Right cardiac atrium (tissue), 5 donors: ENCODE results near the gene GALNT14. TPM values are rescaled to one million over a fixed set of nuclear protein-coding genes. Genes with fewer than 3 reads are reported as not detected.
"Not testable (repeated sequence)": the region's sequence is repeated elsewhere in the genome, so short reads cannot be mapped to it uniquely, and the experiment has no call there.

Experiments used
- ATAC-seq, 2 donors: fragments of 200-7000 bp; cut with Tn5 transposase; one replicate each; pipeline versions ENCODE4 v1.8.0 to v1.9.1; 2020; ENCODE audit warnings: moderate library complexity in 2 of 2, mild to moderate bottlenecking in 1 of 2
- DNase-seq, 3 donors: peaks; one replicate each; pipeline ENCODE4 v3.0.0-alpha.2; 2020
- H3K27ac ChIP-seq: one replicate; pipeline ENCODE4 v1.5.1; 2013; ENCODE audit warnings: mild to moderate bottlenecking, low read length, control low read depth, moderate library complexity
- H3K27me3 ChIP-seq: one replicate; pipeline ENCODE4 v1.6.1; 2013; ENCODE audit not compliant: control insufficient read depth, insufficient read depth
- H3K4me1 ChIP-seq: one replicate; pipeline ENCODE4 v1.6.1; 2013; ENCODE audit warnings: low read length; ENCODE audit not compliant: control insufficient read depth, insufficient read depth
- H3K4me3 ChIP-seq: one replicate; pipeline ENCODE4 v1.5.1; 2013; ENCODE audit warnings: low read length, control low read depth
- H3K9me3 ChIP-seq: one replicate; pipeline ENCODE4 v1.6.1; 2013; ENCODE audit warnings: low read length; ENCODE audit not compliant: control insufficient read depth
- WGBS: extraction: QIAGEN DNeasy Blood & Tissue Kit; methylation state at CpG from one replicate; pipeline ENCODE4 v1.1.7; 2013; 5-methylcytosine and 5-hydroxymethylcytosine counted together
- intact Hi-C, 4 donors: fragments of 100-400 bp; cut with DNase I; formaldehyde crosslinking; loops; one replicate each; pipeline versions ENCODE4 v1.11.0 to v1.14.0; 2022 to 2023
- long read RNA-seq, 4 donors: library from polyadenylated mRNA; unstranded; transcript quantifications; one replicate each; pipeline ENCODE4 v2.0.0, GENCODE V29; 2020 to 2021
- polyA plus RNA-seq: library from polyadenylated mRNA; stranded (reverse); fragments of 200-250 nt; gene quantifications from one replicate; pipeline ENCODE4 v1.2.3, GENCODE V29; 2013
- total RNA-seq, 4 donors: library from RNA; stranded (reverse); fragmentation: NEBNext Ultra II Directional; extraction: Animal tissue kit (Norgen Biotek cat#: 25700); gene quantifications; one replicate each; pipeline ENCODE4 v1.2.1, GENCODE V29; 2021
- donor health status: healthy with polysubstance abuse.
- donor health status: DM: no; HTN: yes; CAD: no.
- donor health status: DM: no; HTN: no; CAD: no.
- donor health status: DM: no; HTN: yes; CAD: no; lungs with severe emphysema.
- donor health status: DM: yes; HTN: yes; CAD: no.

GALNT14 gene, protein sequence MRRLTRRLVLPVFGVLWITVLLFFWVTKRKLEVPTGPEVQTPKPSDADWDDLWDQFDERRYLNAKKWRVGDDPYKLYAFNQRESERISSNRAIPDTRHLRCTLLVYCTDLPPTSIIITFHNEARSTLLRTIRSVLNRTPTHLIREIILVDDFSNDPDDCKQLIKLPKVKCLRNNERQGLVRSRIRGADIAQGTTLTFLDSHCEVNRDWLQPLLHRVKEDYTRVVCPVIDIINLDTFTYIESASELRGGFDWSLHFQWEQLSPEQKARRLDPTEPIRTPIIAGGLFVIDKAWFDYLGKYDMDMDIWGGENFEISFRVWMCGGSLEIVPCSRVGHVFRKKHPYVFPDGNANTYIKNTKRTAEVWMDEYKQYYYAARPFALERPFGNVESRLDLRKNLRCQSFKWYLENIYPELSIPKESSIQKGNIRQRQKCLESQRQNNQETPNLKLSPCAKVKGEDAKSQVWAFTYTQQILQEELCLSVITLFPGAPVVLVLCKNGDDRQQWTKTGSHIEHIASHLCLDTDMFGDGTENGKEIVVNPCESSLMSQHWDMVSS
- under 1 TPM in 1 of 4 donors, not detected in 3; 0.21 TPM for total RNA-seq
- 0.25 TPM for polyA plus RNA-seq
- long read RNA-seq, donor 1, partial matches to known transcripts = 0 of 1 reads
- long read RNA-seq, donor 1, other reads (novel, unspliced or antisense) = 0 of 1 reads
- long read RNA-seq, donor 2 = 0 reads
- long read RNA-seq, donor 3 = 0 reads
- long read RNA-seq, donor 4 = 0 reads

DNA sequence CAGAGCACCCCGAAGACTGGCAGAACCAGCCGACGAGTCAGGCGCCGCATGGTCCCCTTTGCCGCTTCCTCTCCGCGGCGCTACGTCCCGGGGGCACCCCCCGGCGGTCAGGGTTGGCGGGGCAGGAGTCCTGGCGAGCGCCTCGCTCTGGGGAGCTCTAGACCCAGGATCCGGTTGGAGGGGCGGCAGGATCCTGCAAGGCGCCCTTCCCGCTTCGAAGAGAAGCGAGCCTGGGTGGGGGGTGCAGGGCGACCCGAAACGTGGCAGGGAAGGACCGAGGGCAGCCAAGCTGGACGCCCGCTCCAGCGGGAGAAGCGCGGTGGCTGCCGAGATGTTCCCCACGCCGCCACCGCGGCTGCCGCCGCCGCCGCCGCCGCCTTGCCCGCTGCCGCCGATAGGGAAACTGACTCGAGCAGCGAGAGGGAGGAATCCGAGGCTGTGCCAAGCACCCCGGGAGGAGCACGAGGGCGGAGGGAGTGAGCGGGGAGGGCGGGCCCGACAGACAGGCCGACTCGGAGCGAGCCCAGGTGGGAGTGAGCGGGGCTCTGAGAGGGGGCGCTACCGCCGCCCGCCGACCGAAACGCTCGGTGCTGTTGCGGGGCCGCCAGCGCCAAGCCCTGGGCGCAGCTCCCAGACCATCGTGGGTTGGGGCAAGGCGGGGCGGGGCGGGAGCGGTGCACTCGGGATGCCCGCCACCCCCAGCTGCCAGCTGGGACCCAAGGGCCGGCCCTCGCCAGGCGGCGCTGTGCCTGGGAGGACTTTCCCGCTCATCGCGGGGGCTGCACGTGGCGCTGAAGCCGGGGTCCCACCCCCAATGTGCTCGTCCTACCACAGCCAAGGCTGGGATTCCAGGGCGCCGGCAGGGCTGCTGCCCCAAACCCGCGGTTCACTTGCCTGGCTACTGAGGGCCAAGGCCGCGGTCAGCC, at the start of gene GALNT14:
Gene GALNT14 (minus strand): TSS at position 404 of the 926 bp plus-strand sequence. CDS start 354 bp downstream, at position 50.
- WGBS = 2% methylated on average over 95 of the region's 95 CpGs
- H3K27me3 ChIP-seq = no peaks in the 10 kb centered on the region
- H3K4me1 ChIP-seq = peaks cover 2% of the 10 kb centered on the region
- peak within 1 kb of the TSS; percentile 38 for H3K4me3 ChIP-seq
- DNase-seq (peak; percentile 47 to 77 (median 73)), ATAC-seq (peak; percentile 66 to 82)
- intact Hi-C loops = no loop called here
- no peak within 1 kb of the TSS for H3K27ac ChIP-seq
- no peaks in the 10 kb centered on the region for H3K9me3 ChIP-seq

DNA sequence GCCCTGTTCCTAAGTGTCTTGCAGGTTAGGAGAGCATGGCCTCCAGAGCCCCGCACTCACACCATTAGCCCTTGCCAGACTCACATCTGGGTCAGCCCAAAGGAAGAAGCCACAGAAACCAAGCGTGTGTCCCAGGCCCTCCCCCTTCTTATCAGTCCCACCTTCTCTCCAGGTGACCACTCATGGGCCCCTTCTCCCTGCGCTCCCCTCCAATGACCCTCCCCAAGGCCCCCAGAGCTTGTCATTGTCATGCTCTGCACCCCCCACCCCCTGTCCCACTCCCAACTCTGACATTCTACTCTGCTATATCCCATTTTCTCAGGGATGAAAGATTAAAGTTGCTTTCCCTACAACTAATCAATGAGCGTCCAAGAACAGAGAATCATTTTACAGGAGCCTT, 48.9 kb upstream of the GALNT14 start:
- DNase-seq (no peak), ATAC-seq (no peak)
- H3K4me3 ChIP-seq = no peak overlapping the region
- no peaks in the 10 kb centered on the region for H3K4me1 ChIP-seq
- 91% methylated on average over 4 of the region's 4 CpGs for WGBS
- no peaks in the 10 kb centered on the region for H3K9me3 ChIP-seq
- intact Hi-C loops = no loop called here
- H3K27me3 ChIP-seq = no peaks in the 10 kb centered on the region
- H3K27ac ChIP-seq = no peak overlapping the region

DNA sequence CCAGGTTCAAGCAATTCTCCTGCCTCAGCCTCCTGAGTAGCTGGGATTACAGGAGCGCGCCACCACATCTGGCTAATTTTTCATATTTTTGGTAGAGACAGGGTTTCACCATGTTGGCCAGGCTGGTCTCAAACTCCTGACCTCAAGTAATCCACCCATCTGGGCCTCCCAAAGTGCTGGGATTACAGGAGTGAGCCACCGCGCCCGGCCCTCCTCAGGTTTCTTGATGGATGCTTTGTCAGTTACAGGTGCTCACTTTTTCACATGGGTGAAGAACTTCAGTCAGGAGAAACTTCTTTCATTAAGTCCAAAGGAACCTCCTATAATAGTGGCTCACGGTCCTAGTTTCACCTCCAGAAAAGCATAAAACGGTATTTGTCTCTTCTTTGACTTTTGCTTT, 45.7 kb upstream of the GALNT14 start:
- intact Hi-C loops, DNase-seq, H3K27me3 ChIP-seq, H3K9me3 ChIP-seq, H3K4me1 ChIP-seq, H3K4me3 ChIP-seq, ATAC-seq, H3K27ac ChIP-seq: not testable (repeated sequence)
- 99% methylated on average over 7 of the region's 7 CpGs for WGBS

DNA sequence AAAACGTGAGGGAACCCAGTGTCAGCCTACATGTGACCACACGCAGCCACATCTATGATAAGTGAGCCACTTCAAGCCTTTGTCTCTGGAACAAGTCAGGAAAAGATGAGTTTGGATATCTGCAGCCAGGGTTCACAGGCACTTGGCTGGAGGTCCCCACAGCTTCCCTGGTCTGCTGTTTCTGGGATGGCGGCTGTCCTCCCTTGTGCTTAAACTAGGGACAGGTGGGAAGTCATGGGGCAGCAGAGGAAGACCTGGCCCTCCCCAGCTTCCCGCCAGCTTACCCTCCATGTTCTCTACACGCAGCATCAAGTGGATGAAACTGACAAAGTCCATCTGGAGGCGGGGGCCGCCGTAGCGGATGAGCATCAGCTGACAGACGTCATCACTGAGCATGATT, 38.5 kb upstream of the GALNT14 start:
- intact Hi-C loops = loop anchor here in 3 of 4 donors (10.0 kb wide), 1 partner anchor 158 kb away; no protein-coding TSS in a partner anchor
- 71% methylated on average over 10 of the region's 10 CpGs for WGBS
- DNase-seq (peak in 1 of 3 donors; percentile 23), ATAC-seq (no peak)
- Histone ChIP-seq H3K9me3 (no peaks in the 10 kb centered on the region), H3K4me1 (no peaks in the 10 kb centered on the region), H3K27ac (no peak overlapping the region), H3K4me3 (no peak overlapping the region), H3K27me3 (no peaks in the 10 kb centered on the region)

DNA sequence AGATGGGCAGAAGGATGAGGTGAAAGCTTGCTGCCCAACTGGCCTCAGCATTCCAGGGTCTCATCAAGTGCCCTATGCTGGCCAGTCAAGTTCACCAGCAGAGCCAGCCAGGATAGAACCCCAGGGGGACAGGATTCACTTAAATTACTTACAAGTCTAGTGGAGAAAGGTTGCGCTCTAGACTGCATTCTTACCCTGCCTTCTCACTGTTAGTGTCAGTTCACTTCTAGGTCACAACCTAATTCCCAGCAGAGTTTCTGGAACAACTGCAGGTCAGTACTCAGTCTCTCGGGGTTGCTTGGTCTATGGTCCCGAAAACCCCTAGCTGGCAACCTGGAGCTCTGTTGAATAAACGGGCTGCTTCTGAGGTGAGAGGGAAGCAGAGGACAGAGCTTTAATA, 32.9 kb upstream of the GALNT14 start:
- no peak for ATAC-seq
- WGBS = 90% methylated on average over 4 of the region's 4 CpGs
- no peaks in the 10 kb centered on the region for H3K27me3 ChIP-seq
- no peak overlapping the region for H3K27ac ChIP-seq
- DNase-seq = no peak
- intact Hi-C loops = loop anchor here (2.0 to 10.0 kb wide), 3 partner anchors 164 to 456 kb away; no protein-coding TSS in a partner anchor
- H3K4me1 ChIP-seq = no peaks in the 10 kb centered on the region
- H3K4me3 ChIP-seq = no peak overlapping the region
- no peaks in the 10 kb centered on the region for H3K9me3 ChIP-seq

DNA sequence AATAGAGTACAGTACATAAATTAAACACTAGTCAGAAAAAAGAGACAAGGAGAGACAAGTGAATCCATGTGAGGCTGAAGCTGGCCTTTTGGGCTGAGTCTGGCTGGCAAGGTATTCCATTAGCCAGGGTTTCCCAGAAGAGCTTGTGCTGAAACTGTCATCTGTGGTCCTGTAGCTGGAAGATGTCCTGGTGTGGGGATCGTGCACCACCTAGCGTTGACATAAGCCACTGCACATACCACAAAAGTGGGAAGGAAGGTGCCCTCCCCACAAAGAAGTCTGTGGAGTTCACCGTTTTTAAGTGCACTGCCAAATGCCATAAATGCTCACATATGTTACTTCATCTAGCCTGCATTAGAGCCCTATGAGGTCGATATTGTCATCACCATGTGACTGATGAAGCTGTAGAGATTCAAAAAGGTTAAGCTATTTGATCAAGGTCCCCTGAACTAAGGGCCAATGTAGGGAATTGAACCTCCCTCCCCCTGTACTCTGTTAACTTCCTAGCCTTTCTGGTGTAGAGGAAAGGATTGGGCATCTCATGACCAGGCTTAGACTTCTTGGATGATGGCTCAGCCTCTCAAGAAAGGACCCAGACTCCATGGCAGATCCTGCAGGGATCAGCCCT, 31.9 kb upstream of the GALNT14 start:
- intact Hi-C loops = loop anchor here (2.0 to 10.0 kb wide), 3 partner anchors 165 to 455 kb away; no protein-coding TSS in a partner anchor
- Histone ChIP-seq H3K27me3 (no peaks in the 10 kb centered on the region), H3K4me1 (no peaks in the 10 kb centered on the region), H3K9me3 (no peaks in the 10 kb centered on the region), H3K27ac (no peak overlapping the region), H3K4me3 (no peak overlapping the region)
- DNase-seq = peak in 2 of 3 donors; percentile 47 to 62
- ATAC-seq = peak; percentile 75 to 85
- WGBS = under 1% methylated on average over 4 of the region's 4 CpGs

DNA sequence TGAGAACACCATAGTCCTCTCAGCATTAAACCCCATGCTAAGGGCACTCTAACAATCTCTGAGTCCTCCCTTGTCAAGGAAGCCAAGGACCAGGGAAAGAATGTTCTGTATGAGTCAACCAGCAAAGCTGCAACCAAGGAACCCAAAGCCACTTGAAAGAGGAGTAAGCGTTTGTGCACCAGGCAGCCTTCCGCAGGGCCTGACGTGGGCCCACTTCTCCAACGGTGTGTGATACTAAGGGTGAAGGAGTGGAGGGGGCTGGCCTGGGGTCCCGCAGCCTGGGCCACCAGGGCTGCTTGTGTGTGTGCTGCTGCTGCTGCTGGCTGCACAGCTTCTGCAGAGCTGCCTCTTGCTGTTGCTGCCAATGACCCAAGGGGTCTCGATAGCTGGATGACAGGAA, 30.1 kb upstream of the GALNT14 start:
- intact Hi-C loops = loop anchor here in 3 of 4 donors (5.0 to 10.0 kb wide), 3 partner anchors 167 to 453 kb away; no protein-coding TSS in a partner anchor
- ATAC-seq = no peak
- Histone ChIP-seq H3K27me3 (peaks cover 3% of the 10 kb centered on the region), H3K4me1 (no peaks in the 10 kb centered on the region), H3K9me3 (no peaks in the 10 kb centered on the region), H3K27ac (no peak overlapping the region), H3K4me3 (no peak overlapping the region)
- WGBS = 86% methylated on average over 6 of the region's 6 CpGs
- DNase-seq = no peak

DNA sequence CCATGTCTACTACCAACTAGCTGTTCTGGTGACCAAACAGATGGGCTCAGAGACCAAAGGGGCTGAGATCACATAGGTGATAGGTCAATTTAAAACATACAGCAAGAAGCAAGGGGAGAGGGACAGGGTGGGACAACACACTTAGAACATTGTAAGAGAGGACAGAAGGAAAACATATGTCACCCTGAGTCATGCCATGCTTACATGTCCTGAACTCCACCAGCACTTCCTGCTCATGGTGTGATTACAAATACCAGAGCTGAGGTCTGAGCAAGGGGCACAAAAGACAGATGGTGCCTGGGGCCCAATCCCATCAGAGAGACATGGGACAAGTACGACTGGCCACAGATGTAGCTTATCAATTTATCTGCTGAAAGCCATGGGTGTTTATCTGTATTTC, 28.7 kb upstream of the GALNT14 start:
- intact Hi-C loops = loop anchor here in 3 of 4 donors (5.0 to 10.0 kb wide), 3 partner anchors 168 to 452 kb away; no protein-coding TSS in a partner anchor
- no peak for DNase-seq
- Histone ChIP-seq H3K4me3 (no peak overlapping the region), H3K27me3 (peaks cover 3% of the 10 kb centered on the region), H3K27ac (no peak overlapping the region), H3K4me1 (no peaks in the 10 kb centered on the region), H3K9me3 (no peaks in the 10 kb centered on the region)
- no peak for ATAC-seq
- WGBS = 66% methylated on average over 1 of the region's 1 CpG

DNA sequence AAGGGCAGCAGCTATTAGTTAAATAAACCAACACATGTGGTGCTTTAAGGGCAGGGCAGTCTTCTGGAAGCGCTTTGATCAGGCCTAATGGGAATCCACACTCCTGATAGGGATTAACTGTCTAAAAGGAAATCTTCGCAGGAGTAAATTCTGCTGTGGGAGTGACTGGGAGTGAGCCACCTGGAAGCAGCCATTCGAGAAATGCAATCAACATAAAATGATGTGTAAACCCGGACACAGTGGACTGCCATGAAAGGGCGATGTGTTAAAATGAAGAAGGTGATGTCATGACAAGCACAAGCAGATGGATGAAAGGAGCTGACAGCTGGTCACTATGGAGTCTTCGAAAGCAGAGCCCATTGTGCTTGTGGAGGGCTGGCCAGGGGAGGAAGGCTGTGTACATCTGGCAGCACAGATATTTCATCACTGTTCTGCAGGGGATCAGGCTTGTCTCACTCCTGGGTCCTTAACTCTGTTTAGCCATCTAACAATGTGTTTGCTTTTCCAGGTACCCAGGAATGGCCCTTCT, 24.8 kb upstream of the GALNT14 start:
- Histone ChIP-seq H3K9me3 (no peaks in the 10 kb centered on the region), H3K27ac (no peak overlapping the region), H3K4me3 (no peak overlapping the region), H3K4me1 (no peaks in the 10 kb centered on the region), H3K27me3 (peaks cover 3% of the 10 kb centered on the region)
- DNase-seq (no peak), ATAC-seq (no peak)
- intact Hi-C loops = loop anchor here in 2 of 4 donors (10.0 kb wide), 2 partner anchors 172 to 448 kb away; no protein-coding TSS in a partner anchor
- 63% methylated on average over 6 of the region's 6 CpGs for WGBS

DNA sequence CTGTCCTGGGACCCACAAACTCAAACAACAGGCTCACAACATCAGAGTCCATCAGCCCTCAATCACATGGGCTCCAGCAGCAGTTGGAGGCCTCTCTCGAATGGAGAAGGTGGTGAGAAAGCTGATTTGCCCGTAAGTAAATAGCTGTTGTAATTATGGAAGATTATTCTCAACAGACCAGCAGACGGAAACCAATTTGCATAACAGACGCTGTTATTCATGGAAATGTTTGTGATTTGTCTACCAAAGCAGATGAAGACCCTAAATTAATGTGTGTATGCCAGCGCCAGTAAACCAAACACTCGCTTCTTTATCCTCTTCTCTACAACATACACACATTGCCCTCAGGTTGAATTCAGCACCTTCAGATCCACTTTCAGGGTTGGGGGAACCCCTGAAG, 23.4 kb upstream of the GALNT14 start:
- no peak for ATAC-seq
- intact Hi-C loops = loop anchor here in 2 of 4 donors (10.0 kb wide), 2 partner anchors 173 to 447 kb away; no protein-coding TSS in a partner anchor
- H3K27me3 ChIP-seq = peaks cover 3% of the 10 kb centered on the region
- no peak overlapping the region for H3K27ac ChIP-seq
- H3K4me1 ChIP-seq = no peaks in the 10 kb centered on the region
- DNase-seq = no peak
- 88% methylated on average over 6 of the region's 6 CpGs for WGBS
- no peak overlapping the region for H3K4me3 ChIP-seq
- no peaks in the 10 kb centered on the region for H3K9me3 ChIP-seq
